Spleen (tissue), 11 donors: ENCODE results near the gene TXK. TPM values are rescaled to one million over a fixed set of nuclear protein-coding genes. Genes with fewer than 3 reads are reported as not detected.
A peak's percentile ranks its signal among the peaks of the same experiment; 100 is the strongest.

Source experiments
- DNase-seq: peaks from one replicate; pipeline ENCODE4 v3.0.0-alpha.2; 2020
- H3K27ac ChIP-seq, 8 donors: fragments of 200-600 bp; sonication (generic) in 7 of 8; 1 replicate in 4 of 8; 2 replicates in 4 of 8; pipeline versions ENCODE4 v1.5.0 to v1.8.0; 2016 to 2021; ENCODE audit warnings: inconsistent platforms in 4 of 8, mild to moderate bottlenecking in 4 of 8, moderate library complexity in 1 of 8
- H3K27me3 ChIP-seq, 7 donors: fragments of 200-600 bp; sonication (generic) in 6 of 7; replicated peaks in 1 of 7; 1 replicate in 4 of 7; 2 replicates in 3 of 7; pipeline versions ENCODE4 v1.5.0 to v1.8.0; 2016 to 2021; ENCODE audit warnings: inconsistent platforms in 3 of 7, mild to moderate bottlenecking in 1 of 7
- H3K36me3 ChIP-seq, 6 donors: fragments of 200-600 bp; sonication (generic) in 5 of 6; 1 replicate in 4 of 6; 2 replicates in 2 of 6; pipeline versions ENCODE4 v1.5.0 to v1.8.0; 2016 to 2021; ENCODE audit warnings: inconsistent platforms in 2 of 6
- H3K4me1 ChIP-seq, 6 donors: fragments of 200-600 bp; sonication (generic) in 5 of 6; 1 replicate in 3 of 6; 2 replicates in 3 of 6; pipeline versions ENCODE4 v1.5.0 to v1.8.0; 2016 to 2021; ENCODE audit warnings: inconsistent platforms in 3 of 6
- H3K4me3 ChIP-seq, 8 donors: fragments of 200-600 bp; sonication (generic) in 7 of 8; 1 replicate in 4 of 8; 2 replicates in 4 of 8; pipeline versions ENCODE4 v1.5.0 to v1.8.0; 2016 to 2021; ENCODE audit warnings: inconsistent platforms in 4 of 8, mild to moderate bottlenecking in 4 of 8, moderate library complexity in 2 of 8
- H3K9me3 ChIP-seq, 8 donors: fragments of 200-600 bp; sonication (generic) in 7 of 8; 1 replicate in 4 of 8; 2 replicates in 4 of 8; pipeline versions ENCODE4 v1.5.0 to v1.8.0; 2016 to 2021; ENCODE audit warnings: inconsistent platforms in 4 of 8
- CTCF ChIP-seq, 11 experiments: fragments of 200-600 bp in 7 of 11; fragments of 450-650 bp in 4 of 11; sonication (generic) in 4 of 11; IDR thresholded peaks in 8 of 11; conservative IDR thresholded peaks in 3 of 11; 1 replicate in 7 of 11; 2 replicates in 4 of 11; pipeline versions ENCODE4 v1.4.0 to v1.8.0; 2016 to 2021; ENCODE audit warnings: antibody characterized with exemption in 11 of 11, inconsistent platforms in 4 of 11, mild to moderate bottlenecking in 1 of 11
- POLR2A ChIP-seq, 3 donors: fragments of 450-650 bp; IDR thresholded peaks; one replicate each; pipeline ENCODE4 v1.5.1; 2017; ENCODE audit warnings: antibody characterized with exemption in 3 of 3, mild to moderate bottlenecking in 1 of 3
- POLR2AphosphoS5 ChIP-seq, 3 donors: sonication (generic); formaldehyde crosslinking; IDR thresholded peaks; one replicate each; pipeline ENCODE4 v1.5.1; 2017; ENCODE audit warnings: antibody characterized with exemption in 3 of 3
- WGBS, 5 donors: extraction: QIAGEN DNeasy Blood & Tissue Kit in 3 of 5; methylation state at CpG; one replicate each; pipeline versions ENCODE4 v1.1.5 to v1.1.7; 2013 to 2018; 5-methylcytosine and 5-hydroxymethylcytosine counted together
- intact Hi-C: fragments of 100-400 bp; cut with DNase I; formaldehyde crosslinking; loops from one replicate; pipeline ENCODE4 v1.15.0; 2023; ENCODE audit warnings: low total_unique reads
- polyA plus RNA-seq, 3 donors: library from polyadenylated mRNA; stranded (reverse); fragments of 200-250 nt; gene quantifications; one replicate each; pipeline ENCODE4 v1.2.1, GENCODE V29; 2013
- total RNA-seq, 7 donors: library from RNA; depleted of rRNA in 3 of 7; stranded (reverse); fragments of >200 nt in 3 of 7; fragmentation: NEBNext Ultra II Directional in 4 of 7; extraction: Animal tissue kit (Norgen Biotek cat#: 25700) in 4 of 7; gene quantifications; one replicate each; pipeline versions ENCODE4 v1.1.0 to v1.2.1, GENCODE V29; 2016 to 2021
- donor health status: healthy with polysubstance abuse.
- donor health status: DM: no; HTN: no; CAD: no; lungs with moderate emphysema.
- donor health status: DM: no; HTN: no; CAD: no.
- donor health status: Bipolar disorder and iron deficiency.
- donor health status: healthy.
- donor health status: DM: no; HTN: no; CAD: no.
- donor health status: DM: yes; HTN: yes; CAD: no.

TXK gene
- total and polyA plus RNA-seq, 10 donors, result 3.3 to 36.6 (median 21.0) TPM

DNA sequence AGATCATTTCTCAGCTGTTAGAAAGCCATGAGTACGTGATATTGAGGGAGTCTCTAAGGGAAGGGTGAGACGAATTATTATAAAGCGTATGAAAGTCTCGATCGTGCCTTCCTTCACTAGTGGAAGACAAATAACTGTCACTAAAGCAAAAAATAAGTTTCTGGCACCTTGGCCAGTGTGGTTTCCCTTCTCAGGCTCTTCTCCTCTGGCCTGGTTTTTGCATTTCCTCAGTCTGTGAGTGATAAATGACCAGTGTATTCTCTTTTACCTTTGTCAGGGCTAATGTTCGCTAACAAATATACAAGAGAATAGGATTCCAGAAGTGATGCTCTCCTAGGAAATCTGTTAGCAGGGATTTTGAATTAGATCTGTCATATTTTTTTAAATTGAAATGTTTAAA, 19.6 kb downstream of the TXK start:
- TF ChIP-seq POLR2A (IDR thresholded peaks at IDR 0.05), result no peak
- no peak for TF ChIP-seq CTCF (IDR thresholded peaks at IDR 0.05 in 8 of 11, conservative IDR thresholded peaks at IDR 0.05 in 3 of 11)
- TF ChIP-seq POLR2AphosphoS5 (IDR thresholded peaks at IDR 0.05), result no peak
- Histone ChIP-seq H3K27me3 (no peaks in the 10 kb centered on the region), H3K4me3 (peak overlapping the region in 1 of 8 donors; percentile 32), H3K27ac (peak overlapping the region in 3 of 8 donors; percentile 7 to 33 (median 24)), H3K36me3 (no peaks in the 10 kb centered on the region), H3K4me1 (peaks cover 0 to 6% (median 0%) of the 10 kb centered on the region in 6 donors), H3K9me3 (no peaks in the 10 kb centered on the region)
- 73 to 84% (median 82%) methylated on average over 6 of the region's 6 CpGs for WGBS, 5 donors
- DNase-seq, result no peak
- intact Hi-C loops, result no loop called here

DNA sequence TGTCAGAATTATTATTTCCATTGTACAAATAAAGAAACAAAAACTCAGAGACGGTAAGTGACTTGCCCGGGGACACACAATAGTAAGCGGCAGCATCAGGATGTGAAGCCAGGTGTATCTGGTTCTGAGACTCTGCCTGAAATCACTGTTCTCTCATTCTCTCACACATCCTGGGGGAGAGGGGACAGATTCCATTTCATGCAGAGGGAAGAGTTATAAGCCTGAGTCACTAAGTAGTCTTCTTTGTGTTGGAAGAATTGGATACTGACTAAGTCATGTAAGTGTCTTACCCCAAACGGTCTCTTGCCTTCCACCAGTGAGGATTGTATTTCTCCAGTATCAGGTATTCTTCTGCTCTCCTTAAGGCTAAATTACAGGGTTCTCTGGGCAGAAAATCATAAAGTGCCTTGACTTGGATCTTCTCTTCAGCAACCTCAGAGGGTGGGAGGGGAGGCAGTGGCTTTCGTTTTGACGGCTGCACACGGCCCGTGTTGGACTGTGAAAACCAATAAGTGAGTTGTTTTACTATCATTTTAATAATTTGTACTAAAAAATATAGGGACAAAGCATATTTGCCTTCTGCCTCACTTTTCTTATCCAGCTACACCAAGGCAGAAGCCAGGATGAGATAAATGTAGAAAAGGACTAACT, 21.9 kb downstream of the TXK start:
- H3K27me3 ChIP-seq, result no peaks in the 10 kb centered on the region
- peak overlapping the region in 1 of 8 donors; percentile 33 for H3K27ac ChIP-seq
- H3K4me3 ChIP-seq, result peak overlapping the region in 1 of 8 donors; percentile 19
- no peaks in the 10 kb centered on the region for H3K9me3 ChIP-seq
- TF ChIP-seq POLR2AphosphoS5 (IDR thresholded peaks at IDR 0.05) (no peak), POLR2A (IDR thresholded peaks at IDR 0.05) (no peak), CTCF (IDR thresholded peaks at IDR 0.05 in 8 of 11, conservative IDR thresholded peaks at IDR 0.05 in 3 of 11) (no peak)
- intact Hi-C loops, result no loop called here
- peak; percentile 59 for DNase-seq
- H3K4me1 ChIP-seq, result no peaks in the 10 kb centered on the region
- 73 to 88% (median 82%) methylated on average over 8 of the region's 8 CpGs for WGBS, 5 donors
- H3K36me3 ChIP-seq, result no peaks in the 10 kb centered on the region

GRCh38 chr4:48110452-48110978, 23.5 kb downstream of the TXK start:
- Histone ChIP-seq H3K27ac (no peak overlapping the region), H3K9me3 (no peaks in the 10 kb centered on the region), H3K4me3 (no peak overlapping the region), H3K36me3 (no peaks in the 10 kb centered on the region), H3K27me3 (no peaks in the 10 kb centered on the region), H3K4me1 (no peaks in the 10 kb centered on the region)
- TF ChIP-seq POLR2A (IDR thresholded peaks at IDR 0.05) (no peak), POLR2AphosphoS5 (IDR thresholded peaks at IDR 0.05) (no peak), CTCF (IDR thresholded peaks at IDR 0.05 in 8 of 11, conservative IDR thresholded peaks at IDR 0.05 in 3 of 11) (no peak)
- no peak for DNase-seq
- WGBS, 5 donors, result 71 to 89% (median 85%) methylated on average over 1 of the region's 1 CpG
- intact Hi-C loops, result no loop called here

DNA sequence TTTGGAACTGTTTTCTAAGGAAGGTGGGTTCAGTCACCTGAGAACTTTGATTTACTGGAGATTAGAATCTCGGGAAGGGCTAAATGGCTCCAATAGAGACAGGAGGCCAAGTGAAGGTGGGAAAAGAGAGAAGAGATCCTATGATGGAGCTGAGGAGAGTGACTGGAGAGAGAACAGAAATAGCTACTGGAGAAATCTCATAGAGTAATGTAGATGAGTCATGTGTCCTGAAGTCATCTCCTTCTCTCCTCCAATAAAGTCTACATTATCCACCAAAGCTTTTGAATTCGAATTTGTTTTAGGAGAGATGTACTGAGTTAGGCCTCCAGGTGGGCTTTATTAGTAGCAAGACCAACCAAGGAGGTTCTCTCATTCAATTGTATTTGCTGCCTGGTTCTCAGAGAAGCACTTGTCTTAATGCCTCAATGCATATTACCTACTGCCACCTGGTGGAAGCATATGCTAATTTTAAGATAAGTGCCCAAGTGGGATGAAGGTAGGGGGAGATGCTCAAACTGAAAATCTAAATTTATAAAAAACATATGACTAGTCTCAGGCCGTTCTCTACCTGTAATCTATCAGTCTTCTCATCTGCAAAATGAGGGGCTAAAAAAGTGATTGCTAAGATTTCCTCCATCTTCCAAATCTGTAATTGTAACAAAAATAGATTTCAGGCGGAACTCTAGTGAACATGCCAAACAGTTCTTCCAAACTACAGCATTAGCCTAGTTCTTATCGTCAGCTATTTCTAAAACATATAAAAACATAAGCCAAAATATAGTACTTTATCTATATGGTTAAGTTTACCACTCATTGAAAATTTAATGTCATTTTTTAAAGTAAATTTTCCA, 24.4 kb downstream of the TXK start:
- no peak for TF ChIP-seq POLR2A (IDR thresholded peaks at IDR 0.05)
- TF ChIP-seq POLR2AphosphoS5 (IDR thresholded peaks at IDR 0.05), result no peak
- peak in 8 of 11 experiments; percentile 18 to 61 (median 36) for TF ChIP-seq CTCF (IDR thresholded peaks at IDR 0.05 in 8 of 11, conservative IDR thresholded peaks at IDR 0.05 in 3 of 11)
- no peak for DNase-seq
- Histone ChIP-seq H3K4me3 (no peak overlapping the region), H3K36me3 (no peaks in the 10 kb centered on the region), H3K27ac (no peak overlapping the region), H3K9me3 (no peaks in the 10 kb centered on the region), H3K27me3 (no peaks in the 10 kb centered on the region), H3K4me1 (no peaks in the 10 kb centered on the region)
- intact Hi-C loops, result no loop called here
- WGBS, 5 donors, result 69 to 79% (median 72%) methylated on average over 5 of the region's 5 CpGs
